B cell (primary cell): ENCODE results near the gene PIP5KL1.

Experiments
- CTCF ChIP-seq: fragments of 200-600 bp; IDR thresholded peaks from one replicate; pipeline ENCODE4 v1.8.0; 2022; ENCODE audit warnings: antibody characterized with exemption, mild to moderate bottlenecking
- EZH2 ChIP-seq: IDR thresholded peaks from 2 replicates; pipeline ENCODE4 v1.6.1; 2012; ENCODE audit warnings: borderline replicate concordance, low read depth, mild to moderate bottlenecking, moderate library complexity, low read length; ENCODE audit not compliant: insufficient read depth, poor library complexity, severe bottlenecking

GRCh38 chr9:127943011-127943662 is 12.6 kb upstream of the PIP5KL1 start:
- TF ChIP-seq EZH2 (no peak), CTCF (no peak)
